ENCODE data around the gene CRTC3. TPM values are rescaled to one million over a fixed set of nuclear protein-coding genes. Genes with fewer than 3 reads are reported as not detected.
A peak's percentile ranks its signal among the peaks of the same experiment; 100 is the strongest.

The CRTC3 gene
- 58.2 TPM for total RNA-seq

- no peaks in the 10 kb centered on the region for H3K27me3 ChIP-seq (ENCODE audit: insufficient read depth, low read length)
- H3K9me3 ChIP-seq (ENCODE audit: low read depth, low read length) = no peaks in the 10 kb centered on the region
- peaks cover 28% of the 10 kb centered on the region for H3K4me1 ChIP-seq (ENCODE audit: insufficient read depth, low read length)
- peak within 1 kb of the TSS; percentile 55 for H3K4me3 ChIP-seq (ENCODE audit: low read length)
Observed at GRCh38 chr15:90529371-90530249, at the start of gene CRTC3. TSS of gene CRTC3 (plus strand) at chr15:90529923. CDS start at chr15:90530072, 149 bp downstream.

DNA sequence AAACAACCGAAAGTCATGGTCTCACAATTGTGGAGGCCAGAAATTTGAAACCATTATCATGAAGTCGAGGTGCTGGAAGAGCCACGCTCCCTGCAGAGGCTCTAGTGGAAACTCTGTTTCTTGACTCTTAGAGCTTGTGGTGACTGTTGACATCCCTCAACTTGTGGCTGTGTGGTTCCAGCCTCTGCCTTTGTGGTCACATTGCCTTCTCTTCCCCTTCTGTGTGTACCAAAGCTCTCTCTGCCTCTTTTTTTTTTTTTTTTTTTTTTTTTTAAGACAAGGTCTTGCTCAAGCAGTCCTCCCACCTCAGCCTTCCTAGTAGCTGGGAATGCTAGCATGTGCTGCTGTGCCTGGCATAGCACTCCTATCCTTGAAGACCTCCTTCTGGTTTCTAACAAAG is 48.7 kb upstream of the CRTC3 start:
- H3K4me3 ChIP-seq (ENCODE audit: low read length) = no peak overlapping the region
- no peaks in the 10 kb centered on the region for H3K9me3 ChIP-seq (ENCODE audit: low read depth, low read length)
- peaks cover 23% of the 10 kb centered on the region for H3K4me1 ChIP-seq (ENCODE audit: insufficient read depth, low read length)
- no peaks in the 10 kb centered on the region for H3K27me3 ChIP-seq (ENCODE audit: insufficient read depth, low read length)

DNA sequence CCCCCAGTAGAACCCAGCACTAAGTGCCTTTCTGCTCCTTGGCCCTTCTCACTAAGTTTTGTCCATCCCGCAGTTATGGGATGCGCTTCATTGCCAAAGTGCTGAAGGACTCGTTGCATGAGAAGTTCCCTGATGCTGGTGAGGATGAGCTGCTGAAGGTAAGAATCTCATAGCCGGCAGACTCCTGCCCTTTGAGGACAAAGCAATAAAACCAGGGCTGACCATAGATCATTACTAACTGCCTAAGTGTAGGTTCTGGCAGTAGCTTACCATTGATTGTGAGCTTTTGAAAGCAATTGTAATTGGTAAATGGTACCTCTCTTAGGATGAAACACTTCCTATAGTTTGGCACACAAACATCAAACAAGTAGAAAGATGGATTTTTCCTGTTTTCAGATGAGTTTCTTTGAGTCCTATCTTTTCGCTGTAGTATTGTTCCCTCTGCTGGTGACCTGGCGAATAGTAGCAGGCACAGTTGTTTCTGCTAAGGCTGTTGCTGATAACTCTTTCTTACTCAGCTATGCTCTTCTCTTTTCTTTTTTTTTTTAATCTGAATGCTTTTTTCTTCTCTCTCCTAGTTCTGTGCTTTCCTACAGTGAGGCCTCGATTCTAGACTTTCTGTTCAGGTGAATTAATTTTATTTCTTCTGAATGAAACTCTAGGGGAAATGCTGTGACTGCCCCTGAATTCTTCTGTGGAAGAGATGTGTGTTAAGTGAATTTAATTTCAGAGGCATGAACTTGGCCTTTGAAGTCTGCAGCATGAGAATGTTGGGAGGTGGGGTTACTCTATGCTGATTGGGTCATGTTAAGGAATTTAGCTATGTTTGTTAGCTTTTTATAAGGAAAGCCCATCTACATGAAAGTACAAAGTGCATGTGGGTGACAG is 47.4 kb upstream of the CRTC3 start:
- Histone ChIP-seq H3K27me3 (ENCODE audit: insufficient read depth, low read length) (no peaks in the 10 kb centered on the region), H3K9me3 (ENCODE audit: low read depth, low read length) (no peaks in the 10 kb centered on the region), H3K4me1 (ENCODE audit: insufficient read depth, low read length) (peaks cover 23% of the 10 kb centered on the region), H3K4me3 (ENCODE audit: low read length) (no peak overlapping the region)

DNA sequence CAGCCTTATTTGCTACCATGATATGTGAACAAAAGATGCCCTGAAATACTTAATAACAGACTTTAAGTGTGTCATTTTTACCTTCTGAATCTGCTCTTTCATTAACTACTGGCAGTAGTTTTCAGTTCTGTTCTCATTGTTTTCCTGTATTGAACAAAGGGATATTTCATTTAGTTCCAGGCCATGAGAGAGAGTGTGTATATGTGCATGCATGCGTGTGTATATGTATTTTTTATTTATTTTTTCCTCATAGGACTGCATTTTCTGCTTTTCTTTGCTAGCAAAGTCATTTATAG is 46.8 kb upstream of the CRTC3 start:
- Histone ChIP-seq H3K4me3 (ENCODE audit: low read length) (no peak overlapping the region), H3K4me1 (ENCODE audit: insufficient read depth, low read length) (peaks cover 23% of the 10 kb centered on the region), H3K27me3 (ENCODE audit: insufficient read depth, low read length) (no peaks in the 10 kb centered on the region), H3K9me3 (ENCODE audit: low read depth, low read length) (no peaks in the 10 kb centered on the region)

DNA sequence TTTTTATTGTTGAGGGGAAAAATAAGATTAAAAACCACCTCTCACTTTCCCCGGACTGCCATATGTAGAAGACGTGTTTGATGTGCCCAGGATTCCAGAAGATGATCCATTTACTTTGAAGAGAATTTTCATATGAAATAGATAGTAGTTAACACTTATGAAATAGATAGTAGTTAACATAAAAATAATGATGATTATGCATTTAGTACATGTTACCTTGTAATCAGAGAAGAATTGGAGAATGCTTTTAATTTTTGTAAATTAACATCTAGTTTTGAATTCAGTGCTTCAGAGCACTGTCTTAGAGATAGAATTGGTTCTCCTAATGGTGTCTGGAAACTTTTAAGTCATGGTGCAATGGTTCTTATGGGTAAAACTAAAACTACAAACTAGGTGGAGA is 46.1 kb upstream of the CRTC3 start:
- peaks cover 23% of the 10 kb centered on the region for H3K4me1 ChIP-seq (ENCODE audit: insufficient read depth, low read length)
- H3K27me3 ChIP-seq (ENCODE audit: insufficient read depth, low read length) = no peaks in the 10 kb centered on the region
- H3K4me3 ChIP-seq (ENCODE audit: low read length) = no peak overlapping the region
- H3K9me3 ChIP-seq (ENCODE audit: low read depth, low read length) = no peaks in the 10 kb centered on the region

- H3K9me3 ChIP-seq (ENCODE audit: low read depth, low read length) = no peaks in the 10 kb centered on the region
- no peaks in the 10 kb centered on the region for H3K4me1 ChIP-seq (ENCODE audit: insufficient read depth, low read length)
- H3K4me3 ChIP-seq (ENCODE audit: low read length) = no peak overlapping the region
- no peaks in the 10 kb centered on the region for H3K27me3 ChIP-seq (ENCODE audit: insufficient read depth, low read length)
Observed at GRCh38 chr15:90487186-90487585, 42.5 kb upstream of the CRTC3 start.

- Histone ChIP-seq H3K4me1 (ENCODE audit: insufficient read depth, low read length) (no peaks in the 10 kb centered on the region), H3K27me3 (ENCODE audit: insufficient read depth, low read length) (no peaks in the 10 kb centered on the region), H3K4me3 (ENCODE audit: low read length) (no peak overlapping the region), H3K9me3 (ENCODE audit: low read depth, low read length) (no peaks in the 10 kb centered on the region)
Observed at GRCh38 chr15:90489514-90489913, 40.2 kb upstream of the CRTC3 start.

DNA sequence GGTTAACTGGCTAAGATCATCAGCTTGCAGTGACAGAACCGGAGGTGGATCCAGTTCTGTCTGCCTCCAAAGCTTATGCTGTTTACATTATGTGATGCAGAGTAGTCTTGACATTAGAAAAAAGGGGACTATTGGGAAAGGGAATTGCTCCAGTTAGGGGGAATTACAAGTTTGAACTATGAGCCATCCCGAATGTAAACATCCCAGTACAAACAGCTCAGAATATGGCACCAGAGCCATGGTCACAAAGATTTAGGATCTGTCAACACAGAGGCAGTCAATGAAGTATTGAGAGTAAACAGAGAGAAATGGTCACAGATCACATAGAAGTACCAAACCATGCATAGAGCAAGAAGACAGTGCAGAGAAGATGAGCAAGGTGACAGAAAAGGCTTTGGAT is 39.8 kb upstream of the CRTC3 start:
- no peaks in the 10 kb centered on the region for H3K9me3 ChIP-seq (ENCODE audit: low read depth, low read length)
- H3K27me3 ChIP-seq (ENCODE audit: insufficient read depth, low read length) = no peaks in the 10 kb centered on the region
- H3K4me1 ChIP-seq (ENCODE audit: insufficient read depth, low read length) = no peaks in the 10 kb centered on the region
- H3K4me3 ChIP-seq (ENCODE audit: low read length) = no peak overlapping the region

DNA sequence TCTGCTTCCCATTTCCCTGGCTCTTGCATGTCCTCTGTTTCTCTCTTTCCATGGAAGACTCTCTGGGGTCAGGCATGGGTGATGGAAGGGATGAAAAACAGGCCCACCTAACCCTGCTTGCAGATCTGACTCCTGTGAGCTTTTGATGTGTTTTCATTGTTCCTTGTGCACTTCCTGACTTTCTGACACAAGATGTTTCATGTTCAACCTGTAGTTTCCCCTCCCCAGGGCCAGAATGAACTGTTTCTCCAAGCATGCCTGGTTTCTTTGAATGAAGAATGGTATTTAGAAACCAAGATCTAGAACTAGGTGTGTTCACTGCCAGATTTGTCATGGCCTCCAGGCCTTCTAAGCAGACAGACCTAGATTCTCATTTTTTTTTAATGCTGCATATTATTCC is 36.1 kb upstream of the CRTC3 start:
- Histone ChIP-seq H3K4me3 (ENCODE audit: low read length) (no peak overlapping the region), H3K9me3 (ENCODE audit: low read depth, low read length) (no peaks in the 10 kb centered on the region), H3K27me3 (ENCODE audit: insufficient read depth, low read length) (no peaks in the 10 kb centered on the region), H3K4me1 (ENCODE audit: insufficient read depth, low read length) (no peaks in the 10 kb centered on the region)

GRCh38 chr15:90495067-90495466 is 34.7 kb upstream of the CRTC3 start:
- Histone ChIP-seq H3K9me3 (ENCODE audit: low read depth, low read length) (no peaks in the 10 kb centered on the region), H3K4me1 (ENCODE audit: insufficient read depth, low read length) (no peaks in the 10 kb centered on the region), H3K4me3 (ENCODE audit: low read length) (no peak overlapping the region), H3K27me3 (ENCODE audit: insufficient read depth, low read length) (no peaks in the 10 kb centered on the region)

- Histone ChIP-seq H3K4me1 (ENCODE audit: insufficient read depth, low read length) (no peaks in the 10 kb centered on the region), H3K4me3 (ENCODE audit: low read length) (no peak overlapping the region), H3K27me3 (ENCODE audit: insufficient read depth, low read length) (no peaks in the 10 kb centered on the region), H3K9me3 (ENCODE audit: low read depth, low read length) (no peaks in the 10 kb centered on the region)
Observed at GRCh38 chr15:90496791-90497190, 32.9 kb upstream of the CRTC3 start.

DNA sequence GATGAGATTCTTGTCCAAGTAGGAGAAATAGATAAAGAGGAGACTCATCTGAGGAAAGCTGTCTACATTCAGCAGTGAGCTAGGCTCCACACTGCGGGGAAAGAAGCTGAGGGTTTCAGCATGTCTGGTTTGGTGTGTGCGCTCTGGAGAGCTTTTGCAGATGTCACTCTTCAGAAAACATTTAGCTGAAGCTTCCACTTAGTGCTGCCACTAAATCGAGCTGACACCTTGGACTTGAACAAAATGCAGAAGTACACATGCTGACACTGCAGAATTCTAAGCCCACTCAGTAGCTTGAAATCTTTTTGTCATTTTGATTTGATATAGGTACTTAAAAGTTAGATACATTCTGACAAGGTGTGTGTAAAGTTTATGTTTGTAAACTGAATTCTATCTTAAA is 32.3 kb upstream of the CRTC3 start:
- Histone ChIP-seq H3K4me1 (ENCODE audit: insufficient read depth, low read length) (no peaks in the 10 kb centered on the region), H3K27me3 (ENCODE audit: insufficient read depth, low read length) (no peaks in the 10 kb centered on the region), H3K4me3 (ENCODE audit: low read length) (no peak overlapping the region), H3K9me3 (ENCODE audit: low read depth, low read length) (no peaks in the 10 kb centered on the region)

GRCh38 chr15:90497912-90498311 is 31.8 kb upstream of the CRTC3 start:
- Histone ChIP-seq H3K4me3 (ENCODE audit: low read length) (no peak overlapping the region), H3K9me3 (ENCODE audit: low read depth, low read length) (no peaks in the 10 kb centered on the region), H3K27me3 (ENCODE audit: insufficient read depth, low read length) (no peaks in the 10 kb centered on the region), H3K4me1 (ENCODE audit: insufficient read depth, low read length) (no peaks in the 10 kb centered on the region)

DNA sequence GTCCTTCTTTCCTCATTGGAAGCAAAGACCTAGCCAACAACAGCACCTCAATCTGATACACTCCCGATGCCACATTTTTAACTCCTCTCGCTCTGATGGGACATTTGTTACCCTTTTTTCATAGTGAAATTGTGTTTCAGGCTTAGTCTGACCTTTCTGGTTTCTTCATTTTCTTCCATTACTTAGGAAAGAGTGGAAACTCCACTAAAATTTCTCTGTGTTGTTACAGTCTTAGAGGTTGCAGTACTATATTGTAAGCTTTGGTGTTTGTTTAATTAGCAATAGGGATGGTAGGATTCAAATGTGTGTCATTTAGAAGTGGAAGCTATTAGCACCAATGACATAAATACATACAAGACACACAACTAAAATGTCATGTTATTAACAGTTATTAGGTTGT is 29.6 kb upstream of the CRTC3 start:
- Histone ChIP-seq H3K4me3 (ENCODE audit: low read length) (no peak overlapping the region), H3K27me3 (ENCODE audit: insufficient read depth, low read length) (no peaks in the 10 kb centered on the region), H3K9me3 (ENCODE audit: low read depth, low read length) (no peaks in the 10 kb centered on the region), H3K4me1 (ENCODE audit: insufficient read depth, low read length) (no peaks in the 10 kb centered on the region)

GRCh38 chr15:90501898-90502297 is 27.8 kb upstream of the CRTC3 start:
- Histone ChIP-seq H3K9me3 (ENCODE audit: low read depth, low read length) (no peaks in the 10 kb centered on the region), H3K27me3 (ENCODE audit: insufficient read depth, low read length) (no peaks in the 10 kb centered on the region), H3K4me1 (ENCODE audit: insufficient read depth, low read length) (no peaks in the 10 kb centered on the region), H3K4me3 (ENCODE audit: low read length) (no peak overlapping the region)

Measured in mononuclear cell (primary cell).